ENCODE results near the gene CYP2W1. TPM values are rescaled to one million over a fixed set of nuclear protein-coding genes. Genes with fewer than 3 reads are reported as not detected.
A peak's percentile ranks its signal among the peaks of the same experiment; 100 is the strongest.

Gene CYP2W1
- total RNA-seq, 2 experiments from 2014 or later = not detected

DNA sequence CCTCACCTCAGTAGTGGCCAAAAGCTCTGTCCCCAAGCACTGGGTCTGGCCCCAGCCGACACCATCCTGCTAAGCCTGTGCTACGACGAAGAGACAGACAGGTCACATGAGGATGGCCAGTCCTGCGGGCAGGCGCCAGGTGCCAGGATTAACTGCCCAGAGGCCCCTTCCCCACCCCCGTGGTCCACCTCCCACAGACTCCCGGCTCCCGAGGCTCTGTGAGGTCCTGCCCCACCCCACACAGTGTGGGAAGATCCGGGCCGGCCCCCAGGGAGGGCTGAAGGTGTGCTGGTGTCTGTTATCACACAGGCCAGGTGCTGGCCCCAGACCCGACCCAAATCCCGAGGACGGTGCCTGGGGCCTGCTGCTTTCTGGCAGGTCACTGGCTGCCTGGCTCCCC lies 27.2 kb downstream of the CYP2W1 start:
- H3K27me3 Mint-ChIP-seq (ENCODE audit: low read depth) = no peaks in the 10 kb centered on the region

DNA sequence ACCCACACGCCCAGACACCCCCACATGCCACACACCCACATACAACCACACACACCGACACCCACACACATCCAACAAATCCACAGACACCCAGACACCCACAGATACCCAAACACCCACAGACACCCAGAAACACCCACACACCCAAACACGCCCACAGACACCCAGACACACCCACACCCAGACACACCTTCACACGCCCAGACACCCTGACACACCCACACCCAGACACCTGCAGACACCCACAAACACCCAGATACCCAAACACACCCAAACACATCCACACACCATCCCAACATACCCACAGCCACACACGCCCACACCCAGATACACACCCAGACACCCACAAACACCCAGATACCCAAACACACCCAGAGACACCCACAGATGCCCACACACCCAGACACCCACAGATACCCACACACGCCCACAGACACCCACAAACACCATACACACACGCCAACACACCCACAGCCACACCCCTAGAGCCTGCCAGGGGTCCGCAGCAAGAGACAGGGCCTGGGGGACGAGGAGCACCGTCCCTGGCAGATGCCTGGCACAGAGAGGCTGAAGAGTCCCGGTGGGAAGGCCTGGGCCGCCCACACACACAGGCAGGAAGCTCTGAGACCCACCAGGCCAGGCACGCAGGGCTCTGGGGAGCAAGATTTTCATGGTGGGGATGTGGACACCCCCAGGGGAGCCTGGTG lies 28.5 kb downstream of the CYP2W1 start:
- Mint-ChIP-seq H3K9me3 (ENCODE audit: insufficient read depth) (no peaks in the 10 kb centered on the region), H3K4me1 (ENCODE audit: low read depth) (peaks cover 5% of the 10 kb centered on the region), H3K27ac (peak overlapping the region; percentile 52), H3K36me3 (ENCODE audit: low read depth) (peaks cover 10% of the 10 kb centered on the region), H3K4me3 (no peak overlapping the region), H3K27me3 (ENCODE audit: low read depth) (no peaks in the 10 kb centered on the region)
- ChIA-PET POLR2A (no interaction called here), CTCF (interaction anchor here (1.9 kb wide), 1 partner anchor 18 kb away, joined by 8 read pairs; no protein-coding TSS in a partner anchor)
- peak; percentile 20 for ATAC-seq
- DNase-seq = no peak

More for the DNA sequence above, 27.2 kb downstream of the CYP2W1 start:
- POLR2A ChIA-PET = no interaction called here
- DNase-seq = no peak
- Mint-ChIP-seq H3K9me3 (ENCODE audit: insufficient read depth) (no peaks in the 10 kb centered on the region), H3K36me3 (ENCODE audit: low read depth) (peaks cover 8% of the 10 kb centered on the region), H3K4me1 (ENCODE audit: low read depth) (peaks cover 5% of the 10 kb centered on the region), H3K27ac (no peak overlapping the region), H3K4me3 (no peak overlapping the region)
- ATAC-seq = no peak
- CTCF ChIA-PET = no interaction called here

DNA sequence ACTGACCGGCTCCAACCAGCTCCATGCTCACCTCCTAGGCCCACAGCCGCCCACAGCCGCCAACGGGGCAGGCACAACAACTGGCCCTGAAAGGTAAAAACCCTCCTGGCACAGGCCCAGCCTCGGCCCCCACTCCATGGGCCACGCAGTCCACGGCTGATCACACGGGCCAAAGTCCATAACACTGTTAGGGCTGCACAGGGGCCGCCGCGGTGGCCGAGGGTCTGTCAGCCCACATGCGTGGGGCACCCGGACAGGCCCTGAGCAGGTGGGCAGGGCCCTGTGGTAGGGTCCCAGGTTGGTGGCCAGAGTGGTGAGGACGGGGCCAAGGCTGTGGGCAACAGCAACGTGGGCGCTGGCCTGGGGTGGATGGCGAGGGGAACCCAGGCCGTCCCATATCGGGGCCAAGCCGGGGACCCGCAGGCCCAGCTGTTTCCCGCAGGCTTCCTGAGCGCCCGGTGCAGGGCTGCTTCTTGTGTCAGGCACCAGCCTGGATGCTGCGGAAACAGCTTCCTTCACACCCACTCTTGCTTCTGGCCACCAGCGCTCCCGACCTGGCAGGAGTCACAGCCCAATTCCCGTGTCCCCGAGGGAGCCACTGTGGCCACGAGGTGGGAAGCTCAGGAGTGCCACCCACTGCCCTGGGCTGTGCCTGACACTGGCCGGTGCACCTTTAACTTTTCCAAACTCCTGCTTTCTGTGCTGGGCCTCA lies 29.2 kb downstream of the CYP2W1 start:
- DNase-seq (no peak), ATAC-seq (no peak)
- no peak overlapping the region for H3K27ac Mint-ChIP-seq
- no peak overlapping the region for H3K4me3 Mint-ChIP-seq
- H3K36me3 Mint-ChIP-seq (ENCODE audit: low read depth) = peaks cover 10% of the 10 kb centered on the region
- H3K9me3 Mint-ChIP-seq (ENCODE audit: insufficient read depth) = no peaks in the 10 kb centered on the region
- POLR2A ChIA-PET = no interaction called here
- peaks cover 5% of the 10 kb centered on the region for H3K4me1 Mint-ChIP-seq (ENCODE audit: low read depth)
- H3K27me3 Mint-ChIP-seq (ENCODE audit: low read depth) = no peaks in the 10 kb centered on the region
- CTCF ChIA-PET = interaction anchor here (1.9 kb wide), 1 partner anchor 19 kb away, joined by 8 read pairs; no protein-coding TSS in a partner anchor

DNA sequence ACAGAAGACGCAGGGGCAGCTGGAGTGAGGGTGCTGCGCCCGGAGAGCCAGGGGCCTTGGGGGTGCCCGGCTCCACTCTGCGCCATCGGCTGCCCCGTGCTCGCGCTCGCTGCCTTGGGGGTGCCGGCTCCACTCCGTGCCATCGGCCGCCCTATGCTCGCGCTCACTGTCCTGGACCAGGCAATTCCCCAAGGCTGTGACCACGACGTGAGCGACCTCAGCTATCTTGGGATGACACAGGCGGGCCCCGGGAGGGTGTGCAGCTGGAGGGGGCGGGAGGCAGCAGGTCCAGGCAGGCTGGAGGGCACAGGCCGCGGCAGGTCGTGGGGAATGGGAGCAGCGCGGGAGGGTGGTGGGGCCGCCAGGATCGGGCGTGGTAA lies 29.7 kb downstream of the CYP2W1 start:
- ChIA-PET POLR2A (no interaction called here), CTCF (interaction anchor here (1.9 kb wide), 1 partner anchor 19 kb away, joined by 8 read pairs; no protein-coding TSS in a partner anchor)
- no peaks in the 10 kb centered on the region for H3K9me3 Mint-ChIP-seq (ENCODE audit: insufficient read depth)
- no peak overlapping the region for H3K27ac Mint-ChIP-seq
- DNase-seq = no peak
- H3K36me3 Mint-ChIP-seq (ENCODE audit: low read depth) = peaks cover 10% of the 10 kb centered on the region
- H3K4me1 Mint-ChIP-seq (ENCODE audit: low read depth) = peaks cover 5% of the 10 kb centered on the region
- H3K27me3 Mint-ChIP-seq (ENCODE audit: low read depth) = no peaks in the 10 kb centered on the region
- no peak overlapping the region for H3K4me3 Mint-ChIP-seq
- ATAC-seq = no peak

DNA sequence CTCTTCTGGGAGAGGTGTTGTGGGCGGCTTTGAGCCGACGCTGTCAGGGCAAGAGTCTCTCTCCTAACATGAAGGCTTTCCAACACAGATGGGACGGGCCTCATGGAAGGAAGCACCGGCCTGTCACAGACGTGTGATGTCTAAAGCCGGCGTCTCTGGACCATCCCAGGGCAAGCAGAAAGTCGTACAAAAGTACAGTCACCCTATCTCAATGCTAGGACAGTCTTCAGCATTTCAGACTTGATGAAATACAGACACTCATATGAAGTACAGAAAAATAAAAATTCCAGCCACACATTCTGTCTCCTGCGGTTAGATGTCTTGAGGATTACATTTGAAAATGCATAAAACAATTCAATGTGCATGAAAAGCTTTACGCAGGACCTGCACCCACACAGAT lies 30.6 kb downstream of the CYP2W1 start:
- POLR2A ChIA-PET = no interaction called here
- Mint-ChIP-seq H3K4me3 (no peak overlapping the region), H3K27ac (no peak overlapping the region), H3K36me3 (ENCODE audit: low read depth) (peaks cover 10% of the 10 kb centered on the region), H3K27me3 (ENCODE audit: low read depth) (no peaks in the 10 kb centered on the region), H3K4me1 (ENCODE audit: low read depth) (peaks cover 9% of the 10 kb centered on the region), H3K9me3 (ENCODE audit: insufficient read depth) (no peaks in the 10 kb centered on the region)
- DNase-seq (no peak), ATAC-seq (no peak)
- CTCF ChIA-PET = no interaction called here

DNA sequence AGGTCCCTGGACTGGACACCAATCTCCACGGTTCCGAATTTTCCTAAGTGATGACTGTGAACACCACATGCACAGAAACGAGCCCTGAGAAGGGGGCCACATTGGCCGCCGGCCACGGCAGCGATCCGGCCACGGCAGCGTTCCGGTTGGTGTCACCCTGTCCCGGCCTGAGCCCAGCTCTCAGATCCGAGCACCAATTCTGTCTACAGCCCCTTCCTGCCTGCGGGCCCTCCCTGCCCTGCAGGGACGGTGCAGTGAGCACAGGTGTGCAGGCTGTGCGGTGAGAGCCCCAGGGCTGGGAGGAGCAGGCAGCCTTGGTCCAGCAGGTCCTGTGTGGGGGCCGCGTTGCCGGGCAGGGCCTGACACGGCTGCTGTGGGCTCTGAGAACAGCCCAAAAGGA lies 31.7 kb downstream of the CYP2W1 start:
- H3K9me3 Mint-ChIP-seq (ENCODE audit: insufficient read depth) = no peaks in the 10 kb centered on the region
- POLR2A ChIA-PET = no interaction called here
- no peak for DNase-seq

DNA sequence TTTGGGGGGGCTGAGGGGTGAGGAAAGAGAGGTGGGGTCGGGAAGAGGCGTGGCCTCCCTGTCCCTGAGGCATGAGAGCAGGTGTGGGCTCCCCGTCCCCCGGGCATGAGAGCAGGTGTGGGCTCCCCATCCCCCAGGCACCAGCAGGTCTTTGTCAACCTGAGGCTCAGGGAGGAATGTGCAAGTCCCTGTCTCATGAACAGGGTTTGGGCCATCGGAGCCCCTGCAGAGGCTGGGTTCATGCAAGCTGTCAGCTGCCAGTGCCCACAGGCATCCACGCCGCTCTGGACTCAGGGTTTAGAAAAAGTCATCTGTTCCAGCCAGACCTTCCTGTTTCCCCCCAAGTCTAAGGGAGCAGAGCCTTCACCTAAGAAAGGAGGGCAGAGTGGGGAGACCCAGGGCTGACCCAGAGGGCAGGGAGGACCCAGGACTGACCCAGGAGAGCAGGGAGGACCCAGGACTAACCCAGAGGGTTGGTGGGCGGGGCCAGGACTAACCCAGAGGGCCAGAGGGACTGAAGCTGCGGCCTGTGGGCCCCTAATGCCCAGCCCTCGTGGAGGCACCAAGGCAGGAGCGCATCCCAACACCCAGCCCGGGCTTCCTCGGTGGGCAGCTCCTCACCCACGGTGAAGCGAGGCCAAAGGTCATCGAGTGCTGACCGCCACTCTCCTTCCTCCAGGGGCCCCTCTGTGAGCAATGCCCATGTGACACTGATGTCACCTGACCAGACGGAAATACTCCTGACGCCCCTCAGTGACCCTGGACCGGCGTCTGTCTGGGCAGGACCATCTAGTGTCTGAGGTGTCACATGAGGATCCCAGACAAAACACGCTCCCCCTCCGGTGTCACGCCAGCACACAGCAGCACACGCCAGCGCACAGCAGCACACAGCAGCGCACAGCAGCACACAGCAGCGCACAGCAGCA lies 32.5 kb downstream of the CYP2W1 start:
- ATAC-seq (no peak), DNase-seq (no peak)
- ChIA-PET POLR2A (no interaction called here), CTCF (no interaction called here)
- H3K9me3 Mint-ChIP-seq (ENCODE audit: insufficient read depth) = no peaks in the 10 kb centered on the region
- no peaks in the 10 kb centered on the region for H3K27me3 Mint-ChIP-seq (ENCODE audit: low read depth)
- H3K4me3 Mint-ChIP-seq = no peak overlapping the region
- H3K4me1 Mint-ChIP-seq (ENCODE audit: low read depth) = peaks cover 9% of the 10 kb centered on the region
- no peak overlapping the region for H3K27ac Mint-ChIP-seq
- peaks cover 4% of the 10 kb centered on the region for H3K36me3 Mint-ChIP-seq (ENCODE audit: low read depth)

More for the DNA sequence above, 31.7 kb downstream of the CYP2W1 start:
- H3K27ac Mint-ChIP-seq = no peak overlapping the region
- H3K27me3 Mint-ChIP-seq (ENCODE audit: low read depth) = no peaks in the 10 kb centered on the region
- no peak overlapping the region for H3K4me3 Mint-ChIP-seq
- no peak for ATAC-seq
- peaks cover 9% of the 10 kb centered on the region for H3K4me1 Mint-ChIP-seq (ENCODE audit: low read depth)
- CTCF ChIA-PET = no interaction called here
- H3K36me3 Mint-ChIP-seq (ENCODE audit: low read depth) = peaks cover 4% of the 10 kb centered on the region

DNA sequence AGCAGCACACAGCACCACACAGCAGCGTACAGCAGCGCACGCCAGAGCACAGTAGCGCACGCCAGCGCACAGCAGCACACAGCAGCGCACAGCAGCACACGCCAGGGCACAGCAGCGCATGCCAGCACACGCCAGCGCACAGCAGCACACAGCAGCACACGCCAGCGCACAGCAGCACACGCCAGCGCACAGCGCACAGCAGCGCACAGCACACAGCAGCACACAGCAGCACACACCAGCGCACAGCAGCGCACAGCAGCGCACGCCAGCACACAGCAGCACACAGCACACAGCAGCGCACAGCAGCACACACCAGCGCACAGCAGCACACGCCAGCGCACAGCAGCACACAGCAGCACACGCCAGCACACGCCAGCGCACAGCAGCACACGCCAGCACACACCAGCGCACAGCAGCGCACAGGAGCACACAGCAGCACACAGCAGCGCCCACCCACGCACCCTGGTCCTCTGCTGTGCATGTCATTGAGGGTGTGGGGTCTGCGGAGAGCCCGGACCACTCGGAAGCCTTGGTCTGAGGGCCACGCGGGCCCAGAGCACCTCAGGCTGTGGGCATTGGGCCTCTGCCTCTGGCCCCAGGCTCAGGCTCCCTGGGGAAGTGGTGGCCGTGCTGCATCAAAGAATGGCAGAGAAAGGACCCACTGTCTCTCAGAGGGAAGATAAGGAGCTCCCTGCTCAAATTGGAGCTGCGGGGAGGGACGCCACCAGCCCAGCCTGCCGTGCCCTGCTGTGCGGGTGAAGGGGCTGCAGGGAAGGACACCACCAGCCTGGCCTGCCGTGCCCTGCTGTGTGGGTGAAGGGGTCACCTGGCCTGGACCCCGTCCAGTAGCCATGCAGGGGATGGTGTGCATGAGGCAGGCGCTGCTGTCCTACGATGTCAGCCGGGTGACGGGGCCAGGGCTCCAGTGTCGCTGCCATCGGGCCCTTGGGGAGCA lies 33.9 kb downstream of the CYP2W1 start:
- CTCF ChIA-PET = no interaction called here
- no peak for ATAC-seq
- DNase-seq = no peak
- Mint-ChIP-seq H3K9me3 (ENCODE audit: insufficient read depth) (peaks cover 4% of the 10 kb centered on the region), H3K27me3 (ENCODE audit: low read depth) (no peaks in the 10 kb centered on the region), H3K36me3 (ENCODE audit: low read depth) (peaks cover 11% of the 10 kb centered on the region), H3K4me3 (no peak overlapping the region), H3K27ac (no peak overlapping the region), H3K4me1 (ENCODE audit: low read depth) (peaks cover 4% of the 10 kb centered on the region)
- POLR2A ChIA-PET = no interaction called here

DNA sequence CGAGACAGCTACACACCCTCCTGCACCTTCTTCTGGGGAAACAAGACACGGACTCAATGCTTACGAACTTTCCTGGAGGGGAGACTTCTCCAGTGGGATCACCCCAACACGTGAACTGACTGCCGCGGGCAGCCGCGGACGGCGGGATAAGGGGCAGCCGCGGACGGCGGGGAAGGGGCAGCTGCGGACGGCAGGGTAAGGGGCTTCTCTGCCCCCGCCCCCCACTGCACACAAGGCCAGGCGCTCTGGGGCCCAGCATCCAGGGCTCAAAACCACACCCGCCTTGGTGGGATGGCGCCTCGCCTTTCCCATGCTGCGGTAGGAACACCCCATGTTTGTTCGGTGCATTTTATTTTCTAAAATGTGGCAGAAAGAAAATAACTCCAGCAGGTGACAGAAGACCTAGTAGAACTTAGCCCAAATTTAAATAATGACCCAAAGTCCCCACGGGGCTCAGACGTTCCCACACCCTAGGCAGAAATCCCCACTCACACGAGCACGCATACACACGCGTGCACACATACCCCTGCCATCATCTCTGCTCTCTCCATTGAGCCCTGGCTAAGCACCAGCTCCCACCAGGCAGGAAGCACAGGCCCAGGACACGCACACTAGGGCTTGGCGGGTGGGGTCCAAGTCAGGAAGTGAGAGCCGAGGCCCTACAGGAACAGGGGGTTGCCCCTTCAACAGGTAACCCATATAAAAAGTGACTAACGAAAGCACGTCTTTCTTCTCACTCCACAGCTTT lies 34.8 kb downstream of the CYP2W1 start:
- peaks cover 18% of the 10 kb centered on the region for H3K36me3 Mint-ChIP-seq (ENCODE audit: low read depth)
- POLR2A ChIA-PET = interaction anchor here (1.1 kb wide), 1 partner anchor 43 kb away, joined by 4 read pairs; no protein-coding TSS in a partner anchor
- no peak overlapping the region for H3K4me3 Mint-ChIP-seq
- DNase-seq (no peak), ATAC-seq (no peak)
- H3K27ac Mint-ChIP-seq = no peak overlapping the region
- CTCF ChIA-PET = interaction anchor here (4.3 kb wide), 1 partner anchor 48 kb away, joined by 14 read pairs; no protein-coding TSS in a partner anchor
- H3K9me3 Mint-ChIP-seq (ENCODE audit: insufficient read depth) = peaks cover 4% of the 10 kb centered on the region
- H3K27me3 Mint-ChIP-seq (ENCODE audit: low read depth) = no peaks in the 10 kb centered on the region
- peaks cover 4% of the 10 kb centered on the region for H3K4me1 Mint-ChIP-seq (ENCODE audit: low read depth)

DNA sequence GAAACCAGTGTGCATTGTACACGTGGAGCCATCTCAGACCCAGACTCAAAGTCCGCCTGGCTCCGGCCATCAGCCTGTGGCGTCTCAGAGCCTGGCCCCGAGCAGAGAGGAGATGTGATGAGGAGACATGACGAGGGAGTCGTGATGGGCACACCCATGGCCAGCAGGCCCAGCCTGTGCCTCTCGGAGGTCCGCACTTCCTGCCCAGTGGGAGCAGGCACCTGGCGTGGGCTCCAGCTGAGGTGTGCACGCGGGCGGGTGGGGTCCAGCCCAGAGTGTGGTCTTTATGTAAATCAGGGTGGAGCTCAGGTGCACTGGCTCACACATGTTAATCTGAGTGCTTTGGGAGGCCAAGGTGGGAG lies 35.3 kb downstream of the CYP2W1 start:
- Mint-ChIP-seq H3K27me3 (ENCODE audit: low read depth) (no peaks in the 10 kb centered on the region), H3K4me3 (no peak overlapping the region), H3K27ac (no peak overlapping the region), H3K36me3 (ENCODE audit: low read depth) (peaks cover 18% of the 10 kb centered on the region), H3K4me1 (ENCODE audit: low read depth) (peaks cover 4% of the 10 kb centered on the region), H3K9me3 (ENCODE audit: insufficient read depth) (peaks cover 4% of the 10 kb centered on the region)
- no peak for DNase-seq
- POLR2A ChIA-PET = interaction anchor here (1.1 to 1.3 kb wide), 2 partner anchors 25 to 44 kb away, joined by 3 to 4 read pairs; no protein-coding TSS in a partner anchor
- no peak for ATAC-seq
- CTCF ChIA-PET = interaction anchor here (4.3 kb wide), 1 partner anchor 47 kb away, joined by 14 read pairs; no protein-coding TSS in a partner anchor
